BJ (cell line): Measurements from ENCODE around the gene ADD2. TPM values are rescaled to one million over a fixed set of nuclear protein-coding genes. Genes with fewer than 3 reads are reported as not detected.
"Not testable (repeated sequence)": the region's sequence is repeated elsewhere in the genome, so short reads cannot be mapped to it uniquely, and the experiment has no call there.

ENCODE experiments used
- CTCF ChIA-PET: fragments of 350-600 bp; formaldehyde crosslinking; extraction: SDS; loops from one replicate; lab custom pipeline; 2021; ENCODE audit warnings: antibody characterized with exemption, inconsistent platforms; lab: Yijun Ruan, JAX
- POLR2A ChIA-PET: fragments of 300-600 bp; sonication (Branson Sonifier 250); formaldehyde crosslinking; extraction: SDS; loops from one replicate; lab custom pipeline; 2021; ENCODE audit warnings: antibody characterized with exemption; lab: Charles Lee
- DNase-seq: peaks from one replicate; pipeline ENCODE4 v3.0.0-alpha.2; 2011; ENCODE audit warnings: low read depth
- H3K27me3 ChIP-seq: 2 replicates; pipeline ENCODE4 v1.6.0; 2011; ENCODE audit warnings: low read length; ENCODE audit not compliant: control insufficient read depth, insufficient read depth
- H3K36me3 ChIP-seq: 2 replicates; pipeline ENCODE4 v1.5.1; 2011; ENCODE audit warnings: low read length; ENCODE audit not compliant: control insufficient read depth, insufficient read depth
- H3K4me3 ChIP-seq: 2 replicates; pipeline ENCODE4 v1.5.1; 2011; ENCODE audit warnings: low read depth, mild to moderate bottlenecking, control low read depth, low read length
- polyA plus RNA-seq: library from polyadenylated mRNA; depleted of rRNA; stranded (reverse); fragments of >200 nt; gene quantifications from 2 replicates; pipeline ENCODE4 v1.2.3, GENCODE V29; 2011
- TF ChIP-seq, protein P1 (sequence below): IDR thresholded peaks from 2 replicates; pipeline ENCODE4 v1.5.1; 2011; ENCODE audit warnings: low read depth, mild to moderate bottlenecking, control low read depth, inconsistent platforms, low read length, moderate library complexity; ENCODE audit not compliant: insufficient read depth

The ADD2 gene
- polyA plus RNA-seq, 1 experiment, result not detected

DNA sequence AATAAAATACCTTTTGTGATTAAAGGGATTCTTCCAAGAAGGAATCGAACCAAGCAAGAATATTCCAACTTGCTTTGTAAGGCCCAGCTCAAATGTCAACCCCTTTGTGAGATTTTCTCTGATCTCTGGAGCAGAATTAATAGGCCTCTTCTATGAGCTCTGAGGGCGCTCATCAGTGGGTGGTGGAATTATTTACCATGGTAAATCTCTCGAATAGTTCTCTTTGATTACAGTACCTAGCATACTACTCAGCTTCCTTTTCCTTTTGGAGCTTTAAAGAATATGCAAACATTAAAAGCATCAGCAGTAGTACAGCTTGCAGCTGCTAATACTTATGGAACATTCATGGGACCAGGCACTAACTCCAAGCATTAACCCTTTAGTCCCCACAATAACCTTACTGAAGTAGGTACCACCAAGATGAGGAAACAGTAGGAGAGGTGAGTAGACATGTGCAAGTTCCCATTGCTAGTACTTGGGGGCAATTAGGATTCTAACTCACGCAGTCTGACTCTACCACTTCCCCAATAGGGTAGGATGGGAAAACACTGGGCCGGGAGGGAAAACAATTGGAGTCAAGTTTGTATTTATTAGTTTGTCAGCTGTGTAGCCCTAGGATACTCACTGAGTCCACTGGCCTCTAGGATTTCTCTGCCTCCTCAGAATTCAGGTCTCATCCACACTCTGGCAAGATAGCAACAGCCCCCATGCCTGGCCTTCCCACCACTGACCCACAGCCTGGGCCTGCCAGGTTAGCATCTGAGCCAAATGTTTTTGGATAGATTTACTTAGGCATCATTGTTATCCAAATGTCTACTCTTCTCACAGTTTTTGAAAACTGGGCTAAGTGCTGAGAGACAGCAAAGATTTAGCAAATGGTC, 21.7 kb downstream of the ADD2 start:
- no peaks in the 10 kb centered on the region for H3K36me3 ChIP-seq
- no peak for DNase-seq
- TF ChIP-seq, protein P1, sequence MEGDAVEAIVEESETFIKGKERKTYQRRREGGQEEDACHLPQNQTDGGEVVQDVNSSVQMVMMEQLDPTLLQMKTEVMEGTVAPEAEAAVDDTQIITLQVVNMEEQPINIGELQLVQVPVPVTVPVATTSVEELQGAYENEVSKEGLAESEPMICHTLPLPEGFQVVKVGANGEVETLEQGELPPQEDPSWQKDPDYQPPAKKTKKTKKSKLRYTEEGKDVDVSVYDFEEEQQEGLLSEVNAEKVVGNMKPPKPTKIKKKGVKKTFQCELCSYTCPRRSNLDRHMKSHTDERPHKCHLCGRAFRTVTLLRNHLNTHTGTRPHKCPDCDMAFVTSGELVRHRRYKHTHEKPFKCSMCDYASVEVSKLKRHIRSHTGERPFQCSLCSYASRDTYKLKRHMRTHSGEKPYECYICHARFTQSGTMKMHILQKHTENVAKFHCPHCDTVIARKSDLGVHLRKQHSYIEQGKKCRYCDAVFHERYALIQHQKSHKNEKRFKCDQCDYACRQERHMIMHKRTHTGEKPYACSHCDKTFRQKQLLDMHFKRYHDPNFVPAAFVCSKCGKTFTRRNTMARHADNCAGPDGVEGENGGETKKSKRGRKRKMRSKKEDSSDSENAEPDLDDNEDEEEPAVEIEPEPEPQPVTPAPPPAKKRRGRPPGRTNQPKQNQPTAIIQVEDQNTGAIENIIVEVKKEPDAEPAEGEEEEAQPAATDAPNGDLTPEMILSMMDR, result no peak
- CTCF ChIA-PET, result no interaction called here
- no peak overlapping the region for H3K4me3 ChIP-seq
- POLR2A ChIA-PET, result no interaction called here
- peaks cover 3% of the 10 kb centered on the region; the same call in 1 of the 2 replicates for H3K27me3 ChIP-seq

DNA sequence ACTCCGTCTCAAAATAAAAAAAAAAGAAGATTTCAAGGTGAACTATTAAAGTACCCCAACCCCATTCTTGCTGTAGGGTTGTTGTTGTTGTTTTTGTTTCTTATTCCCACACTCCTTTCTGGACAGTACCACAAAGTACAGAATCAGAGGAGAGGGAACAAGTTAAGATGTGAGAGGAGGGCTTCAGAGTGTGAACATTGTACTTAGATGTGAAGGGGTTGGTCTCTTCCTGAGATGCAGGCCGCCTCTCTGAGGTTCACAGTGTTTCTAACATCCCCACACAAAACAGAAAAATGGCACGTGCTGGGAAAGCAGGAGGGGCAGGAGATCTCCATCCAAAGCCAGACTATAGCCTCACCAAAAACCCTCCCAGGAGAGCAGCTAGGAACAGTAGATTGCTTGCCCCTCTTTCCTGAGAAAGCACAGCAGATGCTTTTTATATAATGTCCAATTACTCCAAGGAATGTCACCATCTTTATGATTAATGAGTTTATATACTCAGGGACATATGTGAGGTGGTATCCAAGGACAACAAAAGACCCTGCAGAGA, 22.6 kb downstream of the ADD2 start:
- H3K27me3 ChIP-seq, result peaks cover 3% of the 10 kb centered on the region; the same call in 1 of the 2 replicates
- ChIA-PET POLR2A (no interaction called here), CTCF (no interaction called here)
- no peaks in the 10 kb centered on the region for H3K36me3 ChIP-seq
- DNase-seq, result no peak
- H3K4me3 ChIP-seq, result no peak overlapping the region
- TF ChIP-seq, protein P1, result no peak

DNA sequence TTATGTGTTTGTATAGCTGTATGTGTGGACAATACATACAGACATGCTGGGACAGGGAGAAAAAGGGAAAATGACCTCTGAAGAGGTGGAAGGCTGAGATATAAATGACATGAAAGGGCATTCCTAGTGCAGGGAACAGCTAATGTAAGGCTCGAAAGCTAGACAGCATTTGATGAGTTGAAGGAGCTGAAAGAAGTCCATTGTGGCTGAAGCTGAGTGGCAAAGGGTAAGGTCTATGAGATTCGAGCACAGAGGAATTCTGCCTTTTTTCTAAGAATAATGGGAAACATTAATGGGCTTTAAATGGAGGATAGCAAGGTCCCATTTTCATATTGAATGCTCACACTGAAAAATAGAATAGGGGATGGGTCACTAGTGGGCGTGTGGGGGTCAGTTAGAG, 23.6 kb downstream of the ADD2 start:
- POLR2A ChIA-PET, result no interaction called here
- no peak for DNase-seq
- Histone ChIP-seq H3K4me3 (no peak overlapping the region), H3K27me3 (peaks cover 3% of the 10 kb centered on the region; the same call in 1 of the 2 replicates), H3K36me3 (no peaks in the 10 kb centered on the region)
- TF ChIP-seq, protein P1, result no peak
- CTCF ChIA-PET, result no interaction called here

DNA sequence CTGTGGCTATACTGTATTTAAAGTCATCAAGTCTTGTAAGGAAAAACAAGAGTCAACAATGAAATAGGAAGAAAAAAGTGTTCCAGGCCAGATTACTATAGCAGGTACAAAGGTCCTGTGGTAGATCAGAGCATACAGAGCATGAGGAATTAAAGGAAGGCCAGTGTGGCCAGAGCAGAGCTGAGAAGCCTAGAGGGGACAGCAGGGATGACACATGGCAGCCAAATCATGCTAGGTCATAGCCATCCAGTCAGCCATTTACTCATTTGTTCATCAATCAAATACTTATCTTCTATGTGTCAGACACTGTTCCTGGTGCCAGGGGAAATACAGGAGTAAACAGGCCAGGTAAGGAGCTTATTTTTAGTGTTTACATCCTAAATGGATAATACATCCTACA, 24.3 kb downstream of the ADD2 start:
- ChIA-PET CTCF (no interaction called here), POLR2A (no interaction called here)
- TF ChIP-seq, protein P1, result no peak
- Histone ChIP-seq H3K27me3 (peaks cover 3% of the 10 kb centered on the region; the same call in 1 of the 2 replicates), H3K4me3 (no peak overlapping the region), H3K36me3 (no peaks in the 10 kb centered on the region)
- no peak for DNase-seq

DNA sequence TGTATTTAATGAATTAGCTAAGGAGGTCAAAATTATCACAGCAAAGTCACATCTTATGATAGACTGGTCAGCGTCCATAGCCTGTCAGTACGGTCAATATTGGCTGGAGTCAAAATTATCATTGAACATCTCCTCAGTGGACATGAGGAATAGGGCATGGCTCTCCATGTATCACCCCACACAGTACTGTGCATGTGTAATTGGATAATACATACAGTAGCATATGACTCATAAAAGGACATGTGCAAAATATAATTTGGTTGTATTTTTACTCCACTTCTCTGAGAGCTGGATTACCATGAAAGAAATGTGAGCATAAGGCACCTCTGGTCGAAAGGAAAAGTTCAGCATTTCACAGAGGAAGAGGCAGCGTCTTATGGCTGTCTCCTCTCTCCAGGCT, 24.9 kb downstream of the ADD2 start:
- ChIA-PET CTCF (interaction anchor here (1.1 to 1.2 kb wide), 2 partner anchors 9 to 125 kb away, joined by 3 read pairs; no protein-coding TSS in a partner anchor), POLR2A (no interaction called here)
- Histone ChIP-seq H3K36me3 (no peaks in the 10 kb centered on the region), H3K27me3 (peaks cover 3% of the 10 kb centered on the region; the same call in 1 of the 2 replicates), H3K4me3 (no peak overlapping the region)
- DNase-seq, result no peak
- TF ChIP-seq, protein P1, result no peak

DNA sequence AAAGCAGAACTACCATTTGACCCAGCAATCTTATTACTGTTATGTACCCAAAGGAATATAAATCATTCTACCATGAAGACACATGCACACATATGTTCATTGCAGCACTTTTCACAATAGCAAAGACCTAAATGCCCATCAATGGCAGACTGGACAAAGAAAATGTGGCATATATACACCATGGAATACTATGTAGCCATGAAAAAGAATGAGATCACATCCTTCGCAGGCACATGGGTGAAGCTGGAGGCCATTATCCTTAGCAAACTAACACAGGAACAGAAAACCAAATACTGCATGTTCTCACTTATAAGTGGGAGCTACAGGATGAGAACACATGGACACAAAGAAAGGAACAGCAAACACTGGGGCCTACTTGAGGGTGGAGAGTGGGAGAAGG, 28.5 kb downstream of the ADD2 start:
- DNase-seq, H3K36me3 ChIP-seq, H3K27me3 ChIP-seq, POLR2A ChIA-PET, H3K4me3 ChIP-seq: not testable (repeated sequence)
- CTCF ChIA-PET, result interaction anchor here (1.0 kb wide), 1 partner anchor 9 kb away, joined by 4 read pairs; no protein-coding TSS in a partner anchor
